Activated naive CD4-positive, alpha-beta T cell treated with anti-CD3 and anti-CD28 coated beads, Interleukin-2, amount 50 U/mL, for 72 hours (primary cell): ENCODE data around the gene MAP2K1. TPM values are rescaled to one million over a fixed set of nuclear protein-coding genes. Genes with fewer than 3 reads are reported as not detected.
"Not testable (repeated sequence)": the region's sequence is repeated elsewhere in the genome, so short reads cannot be mapped to it uniquely, and the experiment has no call there.

Experiments
- ATAC-seq, 2 donors: fragments of 150-1000 bp; cut with Tn5 transposase; 2 replicates each; pipeline ENCODE4 v1.10.0; 2021; ENCODE audit warnings: mild to moderate bottlenecking in 2 of 2, moderate library complexity in 2 of 2
- DNase-seq, 2 donors: peaks; one replicate each; pipeline ENCODE4 v3.0.0; 2021 to 2022; ENCODE audit warnings: low spot score in 2 of 2
- H3K27ac Mint-ChIP-seq, 2 donors: one replicate each; pipeline ENCODE4 v1.8.0; 2022; ENCODE audit warnings: mild to moderate bottlenecking in 2 of 2, mixed read lengths in 2 of 2
- H3K36me3 Mint-ChIP-seq, 2 donors: one replicate each; pipeline ENCODE4 v1.8.0; 2022; ENCODE audit warnings: mixed read lengths in 2 of 2
- H3K9me3 Mint-ChIP-seq, 2 donors: one replicate each; pipeline ENCODE4 v1.8.0; 2022; ENCODE audit warnings: mixed read lengths in 2 of 2
- total RNA-seq, 2 donors: library from RNA; stranded (reverse); gene quantifications; one replicate each; pipeline ENCODE4 v1.2.3, GENCODE V29; 2022

The MAP2K1 gene
- total RNA-seq, 2 donors from 2014 or later: 78.8 to 131 TPM

GRCh38 chr15:66503041-66503648 lies 116.4 kb downstream of the MAP2K1 start:
- DNase-seq, ATAC-seq, H3K9me3 Mint-ChIP-seq: not testable (repeated sequence)
- Mint-ChIP-seq H3K36me3 (peaks cover 40 to 58% of the 10 kb centered on the region in 2 donors), H3K27ac (peak overlapping the region; percentile 95 to 100)

- DNase-seq (no peak), ATAC-seq (no peak)
- peaks cover 40 to 58% of the 10 kb centered on the region in 2 donors for H3K36me3 Mint-ChIP-seq
- H3K9me3 Mint-ChIP-seq: no peaks in the 10 kb centered on the region
- H3K27ac Mint-ChIP-seq: peak overlapping the region; percentile 95 to 100
Measured at GRCh38 chr15:66503780-66504562, 117.3 kb downstream of the MAP2K1 start.

- peak; percentile 77 to 84 for DNase-seq
- ATAC-seq: peak; percentile 92 to 93
- Mint-ChIP-seq H3K27ac (peak within 1 kb of the TSS; percentile 95 to 100), H3K9me3 (no peaks in the 10 kb centered on the region), H3K36me3 (peaks cover 40 to 50% of the 10 kb centered on the region in 2 donors)
Measured at GRCh38 chr15:66504563-66505429, 118.1 kb downstream of the MAP2K1 start, which contains the start of the genes RPL4 and ZWILCH. RPL4 (minus strand) TSS chr15:66504855; CDS start chr15:66504790, 65 bp downstream. ZWILCH (plus strand) TSS chr15:66505326; CDS start chr15:66505339, 13 bp downstream.

- H3K9me3 Mint-ChIP-seq: no peaks in the 10 kb centered on the region
- ATAC-seq (peak in 1 of 2 donors; percentile 23), DNase-seq (no peak)
- H3K36me3 Mint-ChIP-seq: peaks cover 34 to 44% of the 10 kb centered on the region in 2 donors
- H3K27ac Mint-ChIP-seq: peak overlapping the region; percentile 95 to 100
Measured at GRCh38 chr15:66505430-66505811, 118.7 kb downstream of the MAP2K1 start.

- no peak for DNase-seq
- no peak for ATAC-seq
- Mint-ChIP-seq H3K9me3 (no peaks in the 10 kb centered on the region), H3K27ac (peak overlapping the region; percentile 95 to 100), H3K36me3 (peaks cover 32 to 40% of the 10 kb centered on the region in 2 donors)
Measured at GRCh38 chr15:66505818-66506217, 119.1 kb downstream of the MAP2K1 start.

- DNase-seq: no peak
- no peak overlapping the region for H3K27ac Mint-ChIP-seq
- ATAC-seq: no peak
- H3K9me3 Mint-ChIP-seq: no peaks in the 10 kb centered on the region
- peaks cover 21 to 22% of the 10 kb centered on the region in 2 donors for H3K36me3 Mint-ChIP-seq
Measured at GRCh38 chr15:66508293-66508883, 121.7 kb downstream of the MAP2K1 start.

GRCh38 chr15:66514586-66514985 lies 127.9 kb downstream of the MAP2K1 start:
- ATAC-seq (no peak), DNase-seq (no peak)
- Mint-ChIP-seq H3K36me3 (peaks cover 12 to 25% of the 10 kb centered on the region in 2 donors), H3K27ac (no peak overlapping the region), H3K9me3 (no peaks in the 10 kb centered on the region)

GRCh38 chr15:66515901-66516322 lies 129.2 kb downstream of the MAP2K1 start:
- Mint-ChIP-seq H3K36me3 (peaks cover 12 to 25% of the 10 kb centered on the region in 2 donors), H3K27ac (peak overlapping the region; percentile 11 to 56), H3K9me3 (no peaks in the 10 kb centered on the region)
- DNase-seq (no peak), ATAC-seq (no peak)

- Mint-ChIP-seq H3K27ac (no peak overlapping the region), H3K9me3 (no peaks in the 10 kb centered on the region), H3K36me3 (peaks cover 6 to 9% of the 10 kb centered on the region in 2 donors)
- ATAC-seq (no peak), DNase-seq (no peak)
Measured at GRCh38 chr15:66523926-66524325, 137.2 kb downstream of the MAP2K1 start.

- ATAC-seq (no peak), DNase-seq (no peak)
- Mint-ChIP-seq H3K9me3 (no peaks in the 10 kb centered on the region), H3K27ac (no peak overlapping the region), H3K36me3 (peaks cover 9 to 13% of the 10 kb centered on the region in 2 donors)
Measured at GRCh38 chr15:66524838-66525237, 138.1 kb downstream of the MAP2K1 start.

GRCh38 chr15:66535056-66535455 lies 148.3 kb downstream of the MAP2K1 start:
- peaks cover 9 to 11% of the 10 kb centered on the region in 2 donors for H3K36me3 Mint-ChIP-seq

More at GRCh38 chr15:66535056-66535455, 148.3 kb downstream of the MAP2K1 start:
- no peaks in the 10 kb centered on the region for H3K9me3 Mint-ChIP-seq
- no peak for DNase-seq
- no peak for ATAC-seq
- H3K27ac Mint-ChIP-seq: no peak overlapping the region

Other genes with a start within 250 kb of the MAP2K1 start
- gene MEGF11, start 133.2 kb upstream of the MAP2K1 start, total RNA-seq: not detected
- 10 to 100 TPM; 11.2 to 27.0 TPM for gene DIS3L, start 93.3 kb upstream of the MAP2K1 start, total RNA-seq
- 10 to 100 TPM; 27.9 to 36.3 TPM for gene TIPIN, start 30.2 kb upstream of the MAP2K1 start, total RNA-seq
- gene SNAPC5, start 110.8 kb downstream of the MAP2K1 start, total RNA-seq: 10 to 100 TPM; 18.9 to 27.7 TPM
- gene RPL4, start 117.9 kb downstream of the MAP2K1 start, total RNA-seq: 1,000 to 10,000 TPM; 3,813 to 4,802 TPM
- 10 to 100 TPM; 28.1 to 40.9 TPM for gene ZWILCH, start 118.4 kb downstream of the MAP2K1 start, total RNA-seq
- gene LCTL, start 179.1 kb downstream of the MAP2K1 start, total RNA-seq: not detected